Cardiac septum (tissue), 1 donor: ENCODE data around the gene NEXN. TPM values are rescaled to one million over a fixed set of nuclear protein-coding genes. Genes with fewer than 3 reads are reported as not detected.
A peak's percentile ranks its signal among the peaks of the same experiment; 100 is the strongest.
"Not testable (repeated sequence)": the region's sequence is repeated elsewhere in the genome, so short reads cannot be mapped to it uniquely, and the experiment has no call there.

Experiments used
- DNase-seq: peaks from one replicate; pipeline ENCODE4 v3.0.0-alpha.2; 2020; ENCODE audit warnings: low spot score
- intact Hi-C: fragments of 100-400 bp; cut with DNase I; formaldehyde crosslinking; loops from one replicate; pipeline ENCODE4 v1.14.0; 2022
- total RNA-seq: library from RNA; stranded (reverse); fragmentation: NEBNext Ultra II Directional; extraction: Animal tissue kit (Norgen Biotek cat#: 25700); gene quantifications from one replicate; pipeline ENCODE4 v1.2.1, GENCODE V29; 2021
- donor health status: DM: no; HTN: no; CAD: no.

Gene NEXN
- total RNA-seq, 1 donor from 2014 or later, result 532 TPM

- DNase-seq, result no peak
- intact Hi-C loops, result no loop called here
Measured at GRCh38 chr1:77953907-77954306, 65.5 kb downstream of the NEXN start.

GRCh38 chr1:77954521-77954920 lies 66.1 kb downstream of the NEXN start:
- no peak for DNase-seq
- intact Hi-C loops, result no loop called here

- intact Hi-C loops, result no loop called here
- no peak for DNase-seq
Measured at GRCh38 chr1:77955709-77956108, 67.3 kb downstream of the NEXN start.

GRCh38 chr1:77956464-77956863 lies 68.0 kb downstream of the NEXN start:
- DNase-seq, result no peak
- intact Hi-C loops, result no loop called here

- intact Hi-C loops, result no loop called here
- no peak for DNase-seq
Measured at GRCh38 chr1:77958391-77958790, 70.0 kb downstream of the NEXN start.

- intact Hi-C loops, result no loop called here
- no peak for DNase-seq
Measured at GRCh38 chr1:77958850-77959249, 70.4 kb downstream of the NEXN start.

- intact Hi-C loops, result no loop called here
- DNase-seq, result no peak
Measured at GRCh38 chr1:77961392-77961791, 73.0 kb downstream of the NEXN start.

GRCh38 chr1:77966291-77966690 lies 77.9 kb downstream of the NEXN start:
- intact Hi-C loops, result no loop called here
- no peak for DNase-seq

- intact Hi-C loops, result no loop called here
- DNase-seq, result no peak
Measured at GRCh38 chr1:77970192-77970591, 81.8 kb downstream of the NEXN start.

- intact Hi-C loops, result no loop called here
- no peak for DNase-seq
Measured at GRCh38 chr1:77972080-77972479, 83.7 kb downstream of the NEXN start.

GRCh38 chr1:77975386-77975785 lies 87.0 kb downstream of the NEXN start:
- intact Hi-C loops, result no loop called here
- DNase-seq, result no peak

GRCh38 chr1:77975907-77976306 lies 87.5 kb downstream of the NEXN start:
- intact Hi-C loops, result no loop called here
- no peak for DNase-seq

- intact Hi-C loops, result no loop called here
- no peak for DNase-seq
Measured at GRCh38 chr1:77976433-77977076, 88.1 kb downstream of the NEXN start.

- intact Hi-C loops, result loop anchor here (2.0 kb wide), 2 partner anchors 69 to 137 kb away; no protein-coding TSS in a partner anchor
- DNase-seq, result no peak
Measured at GRCh38 chr1:77977989-77978292, 89.5 kb downstream of the NEXN start.

GRCh38 chr1:77978293-77978968 lies 90.0 kb downstream of the NEXN start:
- DNase-seq, result no peak
- intact Hi-C loops, result loop anchor here (2.0 kb wide), 2 partner anchors 68 to 136 kb away; no protein-coding TSS in a partner anchor

- DNase-seq, result peak; percentile 96
- intact Hi-C loops, result loop anchor here (1.0 to 2.0 kb wide), 3 partner anchors 25 to 136 kb away; partner anchors contain the start of gene DNAJB4
Measured at GRCh38 chr1:77978969-77979876, 90.8 kb downstream of the NEXN start, which contains the start of gene FUBP1. Gene FUBP1 (minus strand): TSS chr1:77979072. CDS start chr1:77979004, 68 bp downstream.

- intact Hi-C loops, DNase-seq: not testable (repeated sequence)
Measured at GRCh38 chr1:77983352-77983996, 95.0 kb downstream of the NEXN start.

- no peak for DNase-seq
- intact Hi-C loops, result no loop called here
Measured at GRCh38 chr1:77983997-77984355, 95.6 kb downstream of the NEXN start.

- intact Hi-C loops, result no loop called here
Measured at GRCh38 chr1:77984629-77985028, 96.2 kb downstream of the NEXN start.

GRCh38 chr1:77986810-77987209 lies 98.4 kb downstream of the NEXN start:
- intact Hi-C loops, result no loop called here
- DNase-seq, result no peak

More at GRCh38 chr1:77984629-77985028, 96.2 kb downstream of the NEXN start:
- no peak for DNase-seq
